GM18867 (cell line): ENCODE data around the gene MRPL20.

Source experiments
- ATAC-seq: cut with Tn5 transposase; IDR thresholded peaks from one replicate; pipeline ENCODE4 v1.9.1; 2021; ENCODE audit warnings: mild to moderate bottlenecking, moderate library complexity; ENCODE audit not compliant: unreplicated experiment

MRPL20 gene

GRCh38 chr1:1366699-1367066, 40.4 kb downstream of the MRPL20 start:
- no peak for ATAC-seq

GRCh38 chr1:1365875-1366698, 41.0 kb downstream of the MRPL20 start:
- ATAC-seq, result no peak

GRCh38 chr1:1364266-1364665, 42.8 kb downstream of the MRPL20 start:
- no peak for ATAC-seq

- no peak for ATAC-seq
These were observed 45.1 kb downstream of the MRPL20 start for GRCh38 chr1:1361982-1362423.

GRCh38 chr1:1361233-1361981, 45.7 kb downstream of the MRPL20 start:
- ATAC-seq, result no peak

GRCh38 chr1:1360506-1361169, 46.5 kb downstream of the MRPL20 start:
- no peak for ATAC-seq

- no peak for ATAC-seq
These were observed 47.2 kb downstream of the MRPL20 start for GRCh38 chr1:1359664-1360468.

GRCh38 chr1:1359308-1359663, 47.8 kb downstream of the MRPL20 start:
- ATAC-seq, result no peak

GRCh38 chr1:1358433-1359271, 48.4 kb downstream of the MRPL20 start, which contains the start of gene MXRA8:
Gene MXRA8, minus strand, starts transcription at chr1:1358555. Its CDS starts 51 bp downstream, at chr1:1358504.
- no peak for ATAC-seq

- ATAC-seq, result no peak
These were observed 49.1 kb downstream of the MRPL20 start for GRCh38 chr1:1357871-1358432.

GRCh38 chr1:1356796-1357401, 50.2 kb downstream of the MRPL20 start:
- ATAC-seq, result no peak

GRCh38 chr1:1356166-1356795, 50.8 kb downstream of the MRPL20 start:
- ATAC-seq, result no peak

- no peak for ATAC-seq
These were observed 51.7 kb downstream of the MRPL20 start for GRCh38 chr1:1355416-1355815.

GRCh38 chr1:1354271-1355247, 52.5 kb downstream of the MRPL20 start:
- ATAC-seq, result no peak

GRCh38 chr1:1353389-1354151, 53.5 kb downstream of the MRPL20 start:
- no peak for ATAC-seq

- ATAC-seq, result no peak
These were observed 54.2 kb downstream of the MRPL20 start for GRCh38 chr1:1352786-1353388.
